ENCODE data around the gene DIS3L2.

Gene DIS3L2

GRCh38 chr2:231961349-231962166 is at the start of gene DIS3L2:
Gene DIS3L2, plus strand, starts transcription at chr2:231961713. Its CDS starts 53,215 bp downstream, at chr2:232014928.
- peak; percentile 64 for DNase-seq

GRCh38 chr2:231914077-231914690 is 47.3 kb upstream of the DIS3L2 start:
- no peak for DNase-seq

- DNase-seq: no peak
These were observed 44.0 kb upstream of the DIS3L2 start for GRCh38 chr2:231917280-231918066.

- no peak for DNase-seq
These were observed 42.8 kb upstream of the DIS3L2 start for GRCh38 chr2:231918501-231919330.

GRCh38 chr2:231919341-231920035 is 42.0 kb upstream of the DIS3L2 start:
- no peak for DNase-seq

GRCh38 chr2:231920366-231920765 is 41.1 kb upstream of the DIS3L2 start:
- no peak for DNase-seq

- no peak for DNase-seq
These were observed 40.7 kb upstream of the DIS3L2 start for GRCh38 chr2:231920795-231921194.

- no peak for DNase-seq
These were observed 39.1 kb upstream of the DIS3L2 start for GRCh38 chr2:231922311-231923009.

- DNase-seq: no peak
These were observed 38.5 kb upstream of the DIS3L2 start for GRCh38 chr2:231923010-231923344.

- no peak for DNase-seq
These were observed 37.3 kb upstream of the DIS3L2 start for GRCh38 chr2:231923951-231924888.

- no peak for DNase-seq
These were observed 36.6 kb upstream of the DIS3L2 start for GRCh38 chr2:231924889-231925275.

GRCh38 chr2:231925303-231926179 is 36.0 kb upstream of the DIS3L2 start:
- peak; percentile 33 for DNase-seq

- peak; percentile 74 for DNase-seq
These were observed 35.3 kb upstream of the DIS3L2 start, which contains the start of gene NPPC for GRCh38 chr2:231926180-231926741. Gene NPPC, minus strand, starts transcription at chr2:231926396. Its CDS starts 147 bp downstream, at chr2:231926249.

GRCh38 chr2:231926761-231927565 is 34.5 kb upstream of the DIS3L2 start:
- peak; percentile 38 for DNase-seq

- DNase-seq: no peak
These were observed 34.0 kb upstream of the DIS3L2 start for GRCh38 chr2:231927566-231927890.

GRCh38 chr2:231928481-231928880 is 33.0 kb upstream of the DIS3L2 start:
- no peak for DNase-seq

- no peak for DNase-seq
These were observed 32.4 kb upstream of the DIS3L2 start for GRCh38 chr2:231928901-231929725.
